ENCODE measurements around the gene ACAD9. TPM values are rescaled to one million over a fixed set of nuclear protein-coding genes. Genes with fewer than 3 reads are reported as not detected.
"Not testable (repeated sequence)": the region's sequence is repeated elsewhere in the genome, so short reads cannot be mapped to it uniquely, and the experiment has no call there.

ACAD9 gene
- total RNA-seq, result 50.4 TPM
- long read RNA-seq, transcript ACAD9-201 (18 exons, 2,454 nt), result major isoform, 44 of 62 reads
- long read RNA-seq, partial matches to known transcripts, result 9 of 62 reads
- long read RNA-seq, other reads (novel, unspliced or antisense), result 7 of 62 reads

DNA sequence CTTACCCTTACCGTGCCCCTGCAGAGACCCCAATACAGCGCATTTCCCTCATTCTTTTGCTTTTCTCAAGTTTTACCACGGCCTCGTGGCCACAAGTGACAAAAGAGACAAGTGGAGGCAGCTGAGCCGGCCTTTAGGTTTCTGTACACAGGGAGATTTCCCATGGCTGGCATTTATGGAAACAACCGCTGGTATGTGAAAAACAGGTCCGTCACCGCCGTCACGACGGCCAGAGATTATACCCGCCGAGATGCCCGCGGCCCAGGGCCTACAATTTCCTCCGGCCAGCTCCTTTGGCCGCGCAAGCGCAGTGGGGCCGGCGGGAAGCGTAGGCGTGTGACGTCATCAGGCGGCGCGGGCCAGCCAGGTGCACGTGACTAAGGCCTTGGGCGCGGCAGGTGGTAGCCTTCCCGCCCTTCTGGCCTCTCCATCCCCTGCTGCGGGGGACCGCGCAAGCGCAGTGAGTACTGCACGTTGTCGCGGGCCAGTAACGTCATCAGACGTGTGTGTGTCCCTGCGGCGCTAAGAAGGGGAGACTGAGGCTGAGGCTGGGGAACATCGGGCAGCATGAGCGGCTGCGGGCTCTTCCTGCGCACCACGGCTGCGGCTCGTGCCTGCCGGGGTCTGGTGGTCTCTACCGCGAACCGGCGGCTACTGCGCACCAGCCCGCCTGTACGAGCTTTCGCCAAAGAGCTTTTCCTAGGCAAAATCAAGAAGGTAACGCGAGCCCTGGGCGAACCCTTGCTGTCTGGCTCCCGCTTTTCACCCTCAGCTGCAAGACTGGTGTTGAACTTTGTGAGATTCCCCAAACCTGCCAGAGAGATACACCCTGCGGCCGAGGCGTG lies at the start of gene ACAD9:
ACAD9 (plus strand) TSS at position 496 of the 845 bp plus-strand sequence; CDS start at position 568, 72 bp downstream.
- intact Hi-C loops (cut with micrococcal nuclease), result no loop called here
- ATAC-seq (peak; percentile 98), DNase-seq (peak; percentile 99)

DNA sequence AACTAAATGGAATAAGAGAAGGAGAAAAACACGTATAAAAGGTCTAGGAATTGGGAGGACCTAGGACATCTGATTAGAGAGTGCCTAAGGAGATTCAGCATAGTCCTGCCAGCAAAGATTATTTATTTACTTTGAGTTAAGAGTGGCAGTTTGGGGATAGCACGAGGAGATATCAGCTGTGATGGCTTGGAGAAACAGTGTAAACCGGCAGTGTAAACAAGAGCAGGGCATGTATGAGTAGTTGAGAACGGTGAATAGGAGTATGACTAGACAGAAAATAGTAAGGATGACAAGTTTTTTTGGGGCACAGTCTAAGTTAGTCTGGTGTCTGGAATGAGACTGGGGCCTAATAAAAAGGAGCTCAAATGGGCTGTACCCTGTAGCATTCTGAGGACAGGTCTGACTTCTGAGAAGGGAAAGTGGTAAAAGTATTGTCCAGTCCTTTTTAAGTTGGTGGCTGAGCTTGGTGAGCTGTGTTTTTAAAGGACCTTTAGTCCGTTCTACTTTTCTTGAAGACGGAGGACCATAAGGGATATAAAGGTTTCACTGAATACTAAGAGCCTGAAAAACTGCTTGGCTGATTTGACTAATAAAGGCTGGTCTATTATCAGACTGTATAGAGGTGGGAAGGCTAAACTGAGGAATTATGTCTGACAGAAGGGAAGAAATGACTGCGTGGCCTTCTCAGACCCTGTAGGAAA lies 49.3 kb upstream of the ACAD9 start:
- DNase-seq; ATAC-seq; intact Hi-C loops (cut with micrococcal nuclease): not testable (repeated sequence)

DNA sequence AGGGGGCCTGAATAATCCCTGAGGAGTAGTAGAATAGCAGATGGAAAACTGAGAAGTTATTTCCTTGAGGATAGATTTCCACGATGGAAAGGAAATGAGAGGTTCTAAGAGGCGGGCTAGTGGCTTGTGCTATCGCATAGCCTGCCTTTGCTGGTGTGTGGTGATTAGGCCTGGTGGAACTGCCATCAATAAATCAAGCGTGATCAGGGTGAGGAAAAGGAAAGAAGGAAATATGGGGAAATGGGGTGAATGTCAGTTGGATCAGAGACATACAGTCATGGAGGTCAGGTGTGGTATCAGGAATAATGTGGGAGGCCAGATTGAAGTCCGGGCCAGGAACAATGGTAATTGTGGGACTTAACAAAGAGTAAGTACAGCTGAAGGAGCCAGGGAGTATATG lies 48.7 kb upstream of the ACAD9 start:
- DNase-seq; intact Hi-C loops (cut with micrococcal nuclease); ATAC-seq: not testable (repeated sequence)

DNA sequence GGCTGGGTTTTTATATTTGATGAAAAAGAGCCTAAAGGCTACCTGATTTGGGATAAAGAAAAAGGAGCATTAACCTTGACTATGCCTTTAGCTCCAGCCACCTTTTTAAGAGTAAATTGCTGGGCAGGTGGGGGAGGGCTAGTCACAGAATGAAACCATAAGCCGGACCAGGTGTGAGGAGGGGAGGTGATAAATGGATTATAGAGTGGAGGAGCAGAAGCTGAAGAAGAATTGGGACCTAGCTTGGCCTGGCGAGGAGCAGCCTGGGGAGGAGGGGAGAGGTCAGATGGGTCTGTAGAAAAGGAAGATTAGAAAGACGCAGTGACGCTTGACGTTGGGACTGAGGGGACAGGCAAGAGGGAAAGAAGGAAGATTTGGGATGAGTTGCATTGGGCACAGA lies 46.4 kb upstream of the ACAD9 start:
- ATAC-seq; intact Hi-C loops (cut with micrococcal nuclease); DNase-seq: not testable (repeated sequence)

DNA sequence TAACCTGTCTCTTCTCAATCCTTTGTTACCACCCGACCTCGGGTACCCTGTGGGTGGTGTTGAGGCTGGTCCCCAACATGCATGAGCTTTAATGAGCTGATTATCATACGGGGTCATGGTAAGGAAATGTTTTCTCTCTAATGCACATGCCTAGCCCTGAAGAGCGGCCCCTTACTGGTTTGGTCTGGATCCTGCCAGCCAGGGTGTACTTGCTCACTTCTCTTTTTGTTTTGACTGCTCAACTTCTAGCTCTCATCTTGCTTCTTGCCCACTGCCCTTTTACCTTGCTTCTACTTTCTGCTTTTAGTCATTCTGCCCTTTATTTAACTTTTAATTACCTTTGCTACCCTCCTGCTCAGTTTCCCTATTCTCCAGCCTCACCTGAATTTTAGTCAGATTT lies 44.3 kb upstream of the ACAD9 start:
- intact Hi-C loops (cut with micrococcal nuclease), result no loop called here
- DNase-seq, result no peak
- ATAC-seq, result no peak

DNA sequence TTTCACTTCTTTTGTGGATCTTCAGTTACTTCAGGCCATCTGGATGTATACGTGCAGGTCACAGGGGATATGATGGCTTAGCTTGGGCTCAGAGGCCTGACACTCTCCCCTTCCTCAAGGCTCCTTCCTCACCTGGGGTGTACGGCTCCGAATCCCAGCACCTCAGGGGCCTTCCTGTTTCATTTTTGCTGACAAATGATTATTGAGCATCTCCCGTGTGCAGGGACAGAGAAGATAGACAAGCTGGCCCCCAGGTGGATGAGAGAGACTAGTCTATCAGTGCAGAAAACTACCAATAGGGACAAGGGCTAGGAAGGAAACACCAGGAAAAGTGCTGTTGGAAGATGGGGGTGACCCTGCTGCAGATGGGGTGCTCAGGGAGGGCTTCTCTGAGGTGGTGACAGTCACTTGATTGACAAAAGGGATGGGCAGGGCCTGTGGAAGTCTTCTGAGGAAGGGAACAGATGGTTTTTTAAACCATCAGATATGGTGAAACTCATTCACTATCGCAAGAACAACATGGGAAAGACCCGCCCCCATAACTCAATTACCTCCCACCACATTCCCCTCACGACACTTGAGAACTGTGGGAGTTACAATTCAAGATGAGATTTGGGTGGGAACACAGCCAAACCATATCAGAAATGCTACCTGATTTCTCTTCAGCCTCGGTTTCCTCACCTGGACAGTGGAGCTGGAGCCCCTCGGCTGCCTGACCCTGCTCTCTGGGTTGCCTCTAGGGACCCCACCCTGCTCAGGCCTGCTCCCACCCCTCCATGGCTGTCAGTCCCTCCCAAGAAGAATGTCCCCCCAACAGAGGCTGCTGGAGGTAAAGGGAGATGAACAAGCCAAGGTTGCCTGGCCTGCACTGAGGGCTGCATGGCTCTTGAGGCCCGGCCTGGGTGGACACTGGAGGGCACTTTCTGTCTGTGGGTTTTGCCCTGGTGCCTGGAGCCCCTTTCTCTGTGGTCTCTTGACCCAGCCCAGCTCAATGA lies 37.2 kb upstream of the ACAD9 start:
- no peak for DNase-seq
- no peak for ATAC-seq
- intact Hi-C loops (cut with micrococcal nuclease), result no loop called here

DNA sequence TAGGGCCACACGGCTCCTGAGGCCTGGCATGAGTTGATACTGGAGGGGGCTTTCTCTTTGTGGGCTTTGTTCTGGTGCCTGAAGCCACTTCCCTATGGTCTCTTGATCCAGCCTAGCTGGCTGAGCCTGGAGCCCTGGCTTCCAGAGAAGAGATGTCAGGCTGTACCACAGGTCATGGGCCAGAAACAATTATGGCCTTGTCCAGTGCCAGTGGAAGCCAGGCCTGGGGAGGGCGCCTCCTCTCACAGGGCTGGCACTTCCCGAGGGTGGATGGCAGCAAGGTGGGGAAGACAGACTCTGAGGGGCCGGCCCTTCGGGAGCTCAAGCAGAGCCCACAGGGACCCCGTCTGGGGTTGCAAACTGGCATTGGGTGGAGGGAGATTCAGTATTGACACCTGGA lies 34.9 kb upstream of the ACAD9 start:
- ATAC-seq, result no peak
- intact Hi-C loops (cut with micrococcal nuclease), result no loop called here

DNA sequence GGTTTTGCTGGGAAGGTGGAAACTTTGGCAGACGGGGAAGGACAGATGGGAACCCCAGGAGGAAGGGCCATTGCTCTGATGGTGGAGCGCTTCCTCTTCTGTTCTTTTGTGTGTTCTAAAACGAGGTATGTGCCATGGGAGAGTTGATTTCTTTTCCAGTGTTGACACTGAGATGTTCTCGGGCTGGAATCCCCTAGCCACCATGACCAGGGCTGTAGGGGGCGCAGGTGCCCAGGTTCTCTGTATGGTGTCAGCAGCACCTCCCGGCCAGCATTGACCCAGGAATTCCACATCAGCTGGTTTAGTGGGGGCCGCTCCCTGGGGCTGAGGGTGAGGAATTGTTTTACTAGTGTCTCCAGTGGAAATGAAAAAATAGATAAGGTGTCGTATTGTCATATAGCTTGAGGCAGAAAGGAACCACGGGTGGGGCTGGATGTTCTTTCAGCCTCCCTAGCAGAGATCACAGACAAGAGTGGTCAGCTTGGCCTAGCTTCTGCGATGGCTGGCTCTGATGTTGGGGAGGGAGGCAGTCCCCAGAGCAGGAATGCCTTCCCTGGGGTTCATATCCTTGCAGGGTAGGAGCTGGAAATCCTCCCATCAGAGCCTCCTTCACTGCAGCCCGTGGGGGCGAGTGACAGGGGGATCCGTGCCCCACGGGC lies 34.2 kb upstream of the ACAD9 start:
- no peak for DNase-seq
- ATAC-seq, result no peak
- intact Hi-C loops (cut with micrococcal nuclease), result no loop called here

More for the DNA sequence above, 34.9 kb upstream of the ACAD9 start:
- no peak for DNase-seq

DNA sequence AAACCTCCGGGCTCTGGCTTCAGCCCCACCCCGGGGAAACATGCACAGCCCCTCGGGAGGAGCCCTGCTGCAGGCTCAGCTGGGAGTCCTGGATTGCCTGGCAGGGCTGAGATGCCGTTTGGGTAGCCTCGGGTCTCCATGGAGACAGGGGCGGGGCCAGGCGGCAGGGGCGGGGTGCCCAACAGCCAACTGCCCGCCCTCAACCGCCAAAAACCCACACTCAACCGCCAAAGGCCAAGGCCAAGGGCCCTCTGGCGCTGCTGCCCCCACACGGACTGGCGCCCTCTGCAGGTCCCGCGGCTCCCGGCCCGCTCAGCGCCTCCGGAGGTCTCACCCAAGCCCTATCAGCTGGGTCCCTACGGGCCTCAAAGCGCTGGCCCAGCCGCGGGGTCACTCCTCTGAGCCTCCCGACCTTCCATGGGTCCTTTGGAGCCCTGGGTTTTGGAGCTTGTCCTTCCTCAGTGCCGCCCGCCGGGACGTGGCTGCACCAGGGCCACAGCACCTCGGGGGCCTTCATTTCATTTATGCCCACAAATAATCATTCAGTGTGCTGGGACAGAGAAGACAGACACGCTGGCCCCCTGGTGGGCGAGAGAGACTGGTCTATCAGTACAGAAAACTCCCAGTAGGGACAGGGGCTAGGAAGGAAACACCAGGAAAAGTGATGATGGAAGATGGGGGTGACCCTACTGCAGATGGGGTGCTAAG lies 33.5 kb upstream of the ACAD9 start:
- peak; percentile 94 for DNase-seq
- intact Hi-C loops (cut with micrococcal nuclease), result no loop called here
- ATAC-seq, result peak; percentile 97

DNA sequence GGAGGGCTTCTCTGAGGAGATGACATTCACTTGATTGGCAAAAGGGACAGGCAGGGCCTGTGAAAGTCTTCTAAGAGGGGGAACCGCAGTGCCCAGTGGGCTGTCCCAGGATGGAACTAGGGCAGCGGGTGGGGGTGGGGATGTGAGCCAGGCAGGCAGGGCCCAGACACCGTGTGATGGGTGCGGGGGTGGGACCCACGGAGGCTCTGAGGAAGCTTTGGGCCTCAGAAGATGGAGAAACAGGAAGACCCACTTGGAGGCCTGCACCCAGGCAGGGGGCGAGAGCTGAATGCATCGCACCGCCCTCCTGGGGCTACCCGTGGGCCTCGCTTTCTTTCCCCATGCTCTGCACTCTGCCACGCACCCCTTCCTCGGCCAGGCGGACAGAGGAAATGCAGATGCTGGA lies 32.9 kb upstream of the ACAD9 start:
- intact Hi-C loops (cut with micrococcal nuclease), result no loop called here
- ATAC-seq (peak; percentile 18), DNase-seq (peak; percentile 41)

DNA sequence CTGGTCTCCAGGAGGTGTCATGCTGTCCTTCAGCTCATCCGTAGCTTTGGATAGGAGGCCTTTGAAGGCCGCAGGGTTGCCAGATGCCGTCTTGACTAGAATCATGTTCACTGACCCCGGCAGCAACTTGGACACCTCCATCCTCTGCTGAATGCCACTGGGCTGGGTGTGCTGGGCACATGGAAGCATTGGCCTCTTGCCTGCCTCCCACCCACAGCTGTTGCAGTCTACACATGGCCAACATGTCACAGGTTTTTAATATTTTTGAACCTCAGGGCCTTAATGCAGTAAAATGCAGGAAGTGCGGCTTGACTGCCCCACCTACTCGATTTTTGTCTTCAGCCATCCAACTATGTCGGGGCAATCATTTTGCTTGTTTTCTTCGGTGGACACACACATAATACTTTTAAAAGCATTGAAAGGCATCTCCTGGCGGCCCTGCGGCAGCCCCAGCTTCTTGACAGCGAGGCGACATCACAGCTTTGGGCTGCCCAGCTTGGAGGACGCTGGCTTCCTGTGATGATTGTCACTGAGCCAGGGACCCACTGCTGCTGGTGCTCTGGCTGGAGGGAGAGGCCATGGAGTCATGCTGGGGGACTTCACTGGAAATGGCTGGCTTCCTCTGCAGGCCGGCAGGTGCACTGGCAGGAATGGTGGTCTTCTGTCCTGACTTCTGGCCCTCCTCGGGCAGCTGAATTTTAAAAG lies 31.6 kb upstream of the ACAD9 start:
- intact Hi-C loops (cut with micrococcal nuclease), result no loop called here
- no peak for ATAC-seq
- DNase-seq, result no peak

DNA sequence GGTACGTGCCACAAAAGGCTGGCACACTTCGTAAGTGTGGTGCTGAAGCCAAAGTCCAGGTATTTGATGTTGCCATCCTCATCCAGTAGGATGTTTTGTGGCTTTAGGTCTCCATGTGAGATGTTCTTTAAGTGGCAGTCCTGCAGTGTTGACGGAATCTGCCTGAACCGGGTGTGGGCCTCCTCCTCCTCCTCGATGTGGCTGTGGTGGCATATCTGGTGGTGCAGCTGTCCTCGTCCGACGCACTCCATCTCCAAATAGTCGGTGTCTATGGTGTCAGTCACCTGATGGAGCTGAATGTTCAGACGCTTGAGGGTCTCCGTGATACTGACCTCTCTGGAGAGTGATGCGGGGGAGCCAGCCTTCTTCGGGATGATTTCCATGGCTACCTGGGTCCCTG lies 30.5 kb upstream of the ACAD9 start:
- intact Hi-C loops (cut with micrococcal nuclease), result no loop called here
- ATAC-seq (no peak), DNase-seq (no peak)

DNA sequence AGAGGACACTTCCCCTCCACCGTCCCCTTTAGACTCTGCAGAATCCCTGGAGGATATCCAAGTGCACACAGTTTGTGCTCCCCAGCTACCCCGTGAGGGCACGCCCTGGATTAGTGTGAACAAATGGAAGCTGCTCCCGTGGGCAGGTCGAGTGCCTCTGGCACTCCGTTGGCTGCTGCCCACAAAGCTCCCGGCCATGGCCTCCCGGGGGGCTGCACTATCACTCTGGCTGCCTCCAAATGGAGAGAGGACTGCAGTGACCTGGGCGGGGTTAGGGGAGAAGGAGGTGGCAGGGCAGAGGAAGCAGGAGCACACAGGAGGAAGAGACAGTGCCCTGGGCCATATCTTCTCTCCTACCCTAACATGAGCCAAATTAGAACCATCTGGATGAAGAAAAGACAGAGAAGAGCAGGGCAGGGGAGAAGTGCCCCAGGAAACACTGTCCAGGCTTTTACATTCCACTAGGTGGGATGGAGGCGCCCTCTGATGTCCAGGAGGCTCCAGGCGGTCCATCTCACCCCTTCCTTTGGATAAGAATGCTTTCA lies 29.4 kb upstream of the ACAD9 start:
- DNase-seq, result no peak
- intact Hi-C loops (cut with micrococcal nuclease), result no loop called here
- no peak for ATAC-seq

DNA sequence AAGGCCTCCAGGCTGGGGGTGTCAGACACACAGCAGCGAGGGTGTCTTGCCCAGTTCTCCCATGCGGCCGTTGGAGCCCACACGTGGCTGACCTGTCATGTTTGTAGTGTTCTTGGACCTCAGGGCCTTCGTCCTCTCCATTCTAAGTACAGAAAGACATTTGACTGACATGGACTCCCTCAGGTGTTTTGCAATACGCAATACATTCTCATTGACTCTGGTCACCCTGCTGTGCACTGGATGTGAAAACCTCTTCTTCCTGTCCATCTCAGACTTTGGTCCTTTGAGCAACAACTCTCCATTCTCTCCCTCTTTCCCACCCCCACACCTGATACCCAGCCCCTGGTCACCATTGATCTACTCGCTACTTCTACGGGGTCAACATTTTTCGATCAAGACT lies 28.9 kb upstream of the ACAD9 start:
- ATAC-seq (no peak), DNase-seq (no peak)
- intact Hi-C loops (cut with micrococcal nuclease), result no loop called here

DNA sequence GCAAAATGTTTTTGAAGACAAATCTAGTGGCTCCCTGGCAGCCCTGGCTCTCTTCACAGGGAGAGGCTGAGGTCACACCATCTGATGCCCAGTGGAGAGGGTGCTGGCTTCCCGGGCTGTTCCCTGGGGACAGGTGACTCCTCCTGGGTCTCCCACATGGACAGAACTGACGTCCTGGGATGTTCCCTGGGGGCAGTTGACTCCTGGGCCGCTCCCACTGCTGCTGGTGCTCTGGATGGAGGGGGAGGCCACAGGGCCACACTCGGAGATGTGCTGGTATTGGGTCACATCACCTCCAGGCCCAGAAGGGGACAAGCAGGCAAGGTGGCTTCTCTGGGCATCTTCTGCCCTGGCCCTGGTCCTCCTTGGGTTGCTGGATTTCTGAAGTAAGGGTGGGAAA lies 27.8 kb upstream of the ACAD9 start:
- intact Hi-C loops (cut with micrococcal nuclease), result no loop called here
- DNase-seq, result no peak

DNA sequence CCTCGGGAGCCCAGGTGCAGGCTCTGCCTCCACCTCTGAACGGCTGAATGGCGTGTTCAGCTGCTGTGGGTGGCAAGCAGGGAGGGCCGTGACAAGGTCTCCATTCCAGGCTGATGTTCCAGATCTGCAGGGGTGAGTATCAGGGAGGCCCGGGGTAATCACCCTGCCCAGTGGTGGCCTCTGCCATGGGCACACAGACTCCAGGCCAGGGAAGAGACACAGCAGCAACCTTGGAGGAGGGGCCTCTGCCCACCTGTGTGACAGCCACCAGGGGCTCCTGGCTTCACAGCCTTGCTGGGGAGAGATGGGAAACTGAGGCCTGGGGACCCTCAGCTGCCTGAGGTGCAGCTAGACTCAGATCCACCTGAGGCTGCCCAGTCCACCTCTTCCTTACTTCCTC lies 25.6 kb upstream of the ACAD9 start:
- intact Hi-C loops (cut with micrococcal nuclease), result no loop called here
- DNase-seq, result no peak
- no peak for ATAC-seq

More for the DNA sequence above, 27.8 kb upstream of the ACAD9 start:
- ATAC-seq, result no peak

DNA sequence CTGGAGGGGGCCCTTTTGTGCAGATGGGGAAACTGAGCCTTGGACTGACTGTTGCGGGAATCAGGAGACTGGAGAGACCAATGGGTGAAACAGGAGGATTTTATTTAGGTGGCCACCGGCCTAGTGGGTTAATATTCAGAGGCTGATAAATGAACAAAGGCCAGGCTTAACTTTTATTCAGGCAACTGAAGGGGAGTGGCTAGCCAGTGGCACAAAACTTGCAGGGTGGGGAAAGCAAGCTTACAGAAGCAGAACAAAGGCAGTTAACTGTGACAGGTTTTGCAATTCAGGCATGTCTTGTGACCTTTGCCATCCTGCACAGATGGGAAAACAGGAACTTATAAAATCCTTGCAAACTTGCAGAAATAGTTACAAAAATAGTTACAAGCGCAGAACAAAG lies 24.9 kb upstream of the ACAD9 start:
- ATAC-seq, result no peak
- intact Hi-C loops (cut with micrococcal nuclease), result no loop called here
- no peak for DNase-seq
